Dedifferentiated amniotic fluid mesenchymal stem cell (primary cell): ENCODE measurements around the gene CDRT15.
"Not testable (repeated sequence)": the region's sequence is repeated elsewhere in the genome, so short reads cannot be mapped to it uniquely, and the experiment has no call there.

Source experiments
- DNase-seq: peaks from one replicate; pipeline ENCODE4 v3.0.0-alpha.2; 2016; ENCODE audit errors: extremely low spot score

CDRT15 gene

DNA sequence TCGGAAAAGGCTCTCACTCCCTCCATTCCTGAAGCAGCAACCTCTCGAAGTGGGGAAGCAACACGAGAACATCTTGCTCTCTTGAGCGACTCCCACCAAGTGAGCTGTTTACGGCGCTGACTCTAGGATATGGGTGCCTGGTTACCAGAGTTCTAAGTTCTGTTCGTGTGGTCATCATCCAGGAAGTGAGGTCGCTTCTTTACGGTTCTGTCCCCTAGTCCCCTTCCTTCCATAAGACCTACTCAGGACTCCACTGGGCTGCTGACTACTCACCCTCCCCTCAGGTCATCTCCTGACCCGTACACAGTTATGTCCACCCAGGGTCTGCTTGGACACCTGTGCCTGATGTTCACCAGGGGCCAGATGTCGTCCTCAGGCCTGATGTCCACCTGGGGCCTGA is at the start of gene CDRT15:
TSS of gene CDRT15 (minus strand) at position 101 of the 400 bp plus-strand sequence. CDS start at position 72, 29 bp downstream.
- not testable (repeated sequence) for DNase-seq

DNA sequence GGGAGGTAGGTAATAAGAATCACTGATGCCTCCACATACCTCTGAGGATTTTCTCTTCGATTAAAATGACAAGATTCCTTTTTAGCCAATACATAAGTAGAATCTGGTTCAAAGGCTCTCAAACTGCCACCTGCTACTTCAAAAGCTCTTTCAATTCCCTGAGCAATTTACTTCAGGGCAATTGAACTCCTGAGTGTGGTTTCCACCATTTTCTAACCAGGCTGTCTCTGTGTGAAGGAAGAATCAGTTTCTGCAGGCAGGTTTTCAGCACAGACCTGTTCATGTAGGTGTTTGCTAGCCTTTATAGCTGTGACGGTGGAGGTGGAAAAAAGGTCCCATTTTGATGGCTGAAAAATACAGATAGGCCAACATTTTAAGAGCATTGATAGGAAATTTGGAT is 46.1 kb upstream of the CDRT15 start:
- DNase-seq: no peak

DNA sequence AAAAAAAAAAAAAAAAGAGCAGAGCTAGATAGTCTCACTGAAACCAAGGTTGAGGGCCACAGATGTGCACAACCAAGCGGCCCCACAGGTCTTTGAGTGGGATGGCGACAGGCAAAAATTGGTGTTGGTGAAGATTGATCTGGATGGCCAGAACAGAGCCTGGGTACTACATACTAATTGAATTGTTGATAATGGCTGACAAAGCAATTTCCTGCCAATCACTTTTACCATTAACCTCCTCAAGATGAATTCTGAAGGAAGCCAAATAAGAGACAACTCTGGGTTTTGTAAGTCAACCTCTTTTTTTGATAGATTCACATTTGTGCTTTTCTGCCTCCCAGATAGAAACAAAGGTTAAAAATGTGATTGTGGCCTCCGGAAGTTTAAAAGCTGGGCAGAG is 44.9 kb upstream of the CDRT15 start:
- no peak for DNase-seq

DNA sequence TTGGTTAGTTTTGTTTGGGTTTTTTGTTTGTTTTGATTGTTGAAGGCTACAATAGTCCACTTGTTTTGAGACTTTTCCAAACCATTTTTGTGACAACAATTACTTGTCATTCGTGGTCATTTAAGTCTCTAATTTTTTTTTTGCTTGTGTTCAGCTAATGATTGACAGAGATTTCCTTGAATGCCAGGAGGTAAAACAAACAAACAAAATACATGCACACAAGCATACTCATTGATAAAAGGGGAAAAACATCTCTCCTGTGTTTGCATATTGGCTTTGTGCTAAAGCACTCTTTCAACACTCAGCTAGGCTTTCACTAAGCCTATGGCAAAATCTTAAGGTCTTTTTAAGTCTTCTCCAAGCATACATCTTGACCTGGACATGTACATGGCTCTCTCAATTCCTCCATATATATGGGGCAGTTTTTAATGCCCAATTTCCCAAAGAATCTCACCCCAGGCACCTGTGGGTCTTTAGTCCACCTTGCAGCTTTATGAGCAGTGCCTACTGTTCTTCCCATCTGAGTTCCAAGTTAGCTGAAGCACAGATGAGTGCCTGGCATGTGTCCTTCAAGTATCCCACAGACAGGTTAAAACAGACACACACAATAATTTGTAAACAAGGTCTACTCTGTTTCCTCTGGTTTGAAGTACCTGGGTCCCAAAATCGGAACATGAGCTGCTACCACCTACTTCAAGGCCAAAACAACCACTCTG is 40.0 kb upstream of the CDRT15 start:
- no peak for DNase-seq

DNA sequence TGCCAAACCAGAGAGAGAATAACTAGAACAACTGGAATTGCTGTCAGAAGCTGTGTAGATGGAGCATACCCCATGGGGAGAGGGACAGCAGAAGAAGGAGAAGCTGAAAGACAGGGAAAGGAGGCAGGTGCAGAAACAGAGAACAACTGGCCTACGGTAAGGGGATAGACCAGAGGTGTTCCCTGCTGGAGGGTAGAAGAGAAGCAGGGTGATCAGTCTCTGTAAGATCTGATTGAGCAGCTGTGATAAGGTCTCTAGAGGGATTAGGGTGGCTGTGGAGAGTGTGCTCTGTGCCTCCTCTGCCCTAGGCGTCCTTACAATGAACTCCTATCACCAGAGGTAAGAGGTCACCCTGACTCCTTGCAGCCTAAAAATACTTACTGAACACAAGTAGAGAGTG is 33.8 kb upstream of the CDRT15 start:
- no peak for DNase-seq

DNA sequence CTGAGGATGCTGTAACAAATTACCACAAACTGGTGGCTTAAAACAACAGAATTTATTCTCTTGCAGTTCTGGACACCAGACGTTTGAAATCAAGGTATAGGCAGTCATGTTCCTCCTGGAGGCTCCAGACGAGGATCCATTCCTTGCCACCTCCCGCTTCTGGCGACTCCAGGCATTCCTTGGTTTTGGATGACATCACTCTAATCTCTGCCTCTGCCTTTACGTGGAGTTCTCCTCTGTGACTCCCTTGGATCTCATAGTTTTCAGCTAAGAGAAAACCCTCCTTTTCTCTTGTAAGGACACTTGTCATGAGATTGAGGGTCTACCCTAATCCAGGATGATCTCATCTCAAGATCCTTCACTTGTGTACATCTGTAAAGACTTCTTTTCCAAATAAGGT is 32.8 kb upstream of the CDRT15 start:
- no peak for DNase-seq

DNA sequence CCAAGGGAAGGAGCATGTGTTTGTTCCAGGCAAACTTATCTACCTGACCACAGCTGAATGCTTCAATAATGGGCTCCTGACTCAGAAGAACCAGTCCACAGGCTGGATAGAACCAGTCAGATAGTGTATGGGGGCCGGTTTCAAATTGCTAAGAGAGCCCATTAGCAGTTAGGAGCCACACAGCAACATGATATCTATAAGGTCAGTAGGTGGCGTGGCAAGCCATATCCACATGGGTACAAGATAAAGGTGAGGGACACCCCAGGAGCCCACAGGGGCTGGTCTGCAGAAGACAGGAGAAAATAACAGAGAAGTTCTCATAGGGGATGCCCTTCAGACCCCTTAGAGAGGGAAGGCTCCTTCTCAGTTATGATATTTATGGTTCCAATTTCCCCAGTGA is 31.6 kb upstream of the CDRT15 start:
- DNase-seq: no peak

DNA sequence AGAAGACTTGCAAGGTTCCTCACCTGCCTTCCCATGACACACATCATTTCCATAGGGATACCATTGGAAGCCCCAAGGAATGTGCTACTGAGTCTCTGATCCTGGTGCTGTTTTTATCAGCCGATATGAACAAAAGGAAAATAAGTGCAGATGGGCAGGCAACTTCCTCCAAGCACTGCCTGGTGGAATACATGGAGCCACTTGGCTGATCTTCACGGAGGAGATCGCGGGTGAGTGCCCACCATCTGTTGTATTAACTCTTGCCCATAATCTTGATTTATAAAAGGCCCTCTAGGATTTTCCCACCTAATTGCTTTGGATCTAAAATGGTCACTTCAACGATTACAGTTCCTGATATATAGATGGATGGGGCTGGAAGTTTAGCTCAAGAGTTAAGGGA is 24.7 kb upstream of the CDRT15 start:
- DNase-seq: no peak

DNA sequence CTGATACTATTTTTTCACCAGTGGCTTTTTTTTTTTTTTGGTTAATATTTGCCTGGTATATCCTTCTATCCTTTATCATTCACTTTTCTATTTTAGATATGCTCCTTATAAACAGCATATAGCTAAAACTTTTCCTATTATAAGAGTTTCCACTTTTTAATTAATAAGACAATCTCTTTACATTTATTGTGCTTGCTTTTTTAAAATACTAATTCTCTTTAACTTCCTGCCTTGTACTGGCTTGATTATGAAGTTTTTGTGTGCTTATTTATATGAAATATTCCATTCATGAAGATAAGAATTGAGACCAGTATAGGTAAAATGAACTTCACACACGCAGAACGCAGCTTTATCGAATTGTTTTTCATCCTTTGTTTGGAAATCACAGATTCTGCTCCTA is 9.0 kb upstream of the CDRT15 start:
- no peak for DNase-seq

DNA sequence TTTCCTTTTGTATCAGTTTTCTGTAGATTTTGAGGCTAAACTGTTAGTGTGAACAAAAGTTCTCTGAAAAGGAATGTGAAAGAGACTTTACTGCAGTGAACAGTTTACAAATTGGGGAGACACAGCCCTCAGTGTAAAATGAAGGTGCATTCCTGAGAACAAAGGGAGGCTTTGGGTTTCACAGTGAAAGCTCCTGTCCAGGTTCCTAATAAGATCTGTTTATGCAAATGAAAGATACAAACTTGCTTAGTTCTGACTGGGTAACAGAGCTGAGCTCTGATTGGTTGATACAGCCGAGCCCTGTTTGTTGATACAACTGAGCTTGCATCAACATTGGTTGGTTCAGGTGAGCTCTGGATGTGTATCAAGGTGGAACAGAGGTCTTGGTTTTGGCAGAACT is 8.3 kb upstream of the CDRT15 start:
- DNase-seq: no peak

DNA sequence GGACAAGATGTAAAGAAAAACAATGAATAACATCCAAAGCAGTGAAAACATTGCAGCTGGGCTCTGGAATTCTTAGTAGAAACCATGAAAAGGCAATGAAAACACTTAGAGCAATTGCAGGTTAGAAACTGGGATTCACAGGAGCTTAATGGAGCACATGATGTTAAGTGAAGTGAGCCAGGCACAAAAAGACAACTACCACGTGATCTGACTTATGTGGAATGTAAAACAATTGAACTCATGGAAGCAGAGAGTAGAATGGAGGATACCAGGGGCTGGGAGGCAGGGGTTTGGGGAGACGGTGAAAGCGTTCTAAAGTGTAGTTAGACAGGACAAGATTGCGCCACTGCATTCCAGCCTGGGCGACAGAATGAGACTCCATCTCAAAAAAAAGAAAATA is 2.6 kb upstream of the CDRT15 start:
- DNase-seq: not testable (repeated sequence)

DNA sequence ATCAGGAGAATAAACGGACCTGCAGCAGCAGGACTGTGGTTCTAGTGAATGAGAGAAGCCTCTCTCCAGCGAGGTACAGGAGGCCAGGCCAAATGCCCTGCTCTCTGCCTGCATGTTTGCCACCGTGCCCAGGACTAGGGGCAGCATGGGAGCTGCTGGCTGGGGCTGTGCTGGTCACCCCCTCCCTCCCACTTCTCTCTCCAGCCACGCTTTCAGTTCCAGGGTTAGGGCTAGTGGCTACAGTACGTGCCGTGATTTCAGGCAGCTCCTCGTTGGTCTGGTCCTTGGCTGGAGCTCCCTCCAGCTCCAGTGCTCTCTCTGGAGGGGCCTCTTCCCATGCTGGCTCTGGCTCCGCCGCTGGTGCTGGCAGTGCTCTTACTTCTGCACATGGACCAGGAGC is 630 bp downstream of the CDRT15 start:
- not testable (repeated sequence) for DNase-seq

DNA sequence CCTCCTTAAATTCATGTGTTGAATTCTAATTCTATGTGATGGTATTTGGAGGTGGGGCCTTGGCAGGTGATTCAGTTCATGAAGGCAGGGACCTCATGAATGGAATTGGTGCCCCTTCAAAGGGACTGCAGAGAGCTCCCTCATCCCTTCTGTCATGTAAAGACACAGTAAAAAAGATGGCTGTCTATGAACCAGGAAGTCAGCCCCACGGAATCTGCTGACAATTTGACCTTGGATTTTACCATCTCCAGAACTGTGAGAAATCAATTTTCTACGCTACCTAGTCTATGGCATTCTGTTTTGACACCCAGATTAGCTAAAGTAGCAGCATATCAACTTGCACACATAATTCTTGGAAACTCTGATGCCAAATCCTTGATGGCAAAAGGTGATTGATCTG is 1.6 kb downstream of the CDRT15 start:
- DNase-seq: not testable (repeated sequence)

DNA sequence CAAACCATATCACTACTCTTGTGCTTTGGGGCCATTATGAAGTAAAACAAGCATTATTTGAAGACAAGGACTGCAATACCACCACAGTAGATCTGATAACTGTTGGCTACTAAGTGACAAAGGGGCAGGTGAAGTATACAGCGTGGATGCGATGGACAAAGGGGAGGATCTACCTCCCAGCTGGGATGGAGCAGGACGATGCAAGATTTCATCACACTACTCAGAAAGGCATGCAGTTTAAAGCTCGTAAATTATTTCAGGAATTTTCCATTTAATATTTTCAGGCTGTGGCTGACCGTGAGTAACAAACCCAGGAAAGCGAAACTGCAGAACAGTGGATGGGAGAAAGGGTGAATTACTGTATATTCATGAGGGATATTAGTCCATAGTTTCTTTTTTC is 5.5 kb downstream of the CDRT15 start:
- DNase-seq: not testable (repeated sequence)

DNA sequence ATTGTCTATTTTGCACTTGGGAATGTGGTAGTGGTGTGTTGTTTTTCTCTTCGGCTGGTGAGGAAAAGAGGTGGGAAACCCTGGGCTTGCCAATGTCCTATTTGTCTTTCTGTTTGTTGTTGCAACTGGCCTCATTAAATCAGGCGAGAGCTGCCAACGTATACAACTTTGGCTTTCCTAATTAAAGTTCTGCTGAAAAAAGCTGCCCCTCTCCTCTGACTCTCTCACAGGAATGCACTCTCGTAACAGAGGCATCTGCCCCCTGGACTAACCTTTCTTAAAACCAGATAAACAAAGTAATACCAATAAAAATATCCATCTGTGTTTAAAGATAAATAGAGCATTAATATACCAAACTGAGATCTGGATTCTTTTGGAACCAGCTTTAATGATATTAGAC is 7.8 kb downstream of the CDRT15 start:
- no peak for DNase-seq

DNA sequence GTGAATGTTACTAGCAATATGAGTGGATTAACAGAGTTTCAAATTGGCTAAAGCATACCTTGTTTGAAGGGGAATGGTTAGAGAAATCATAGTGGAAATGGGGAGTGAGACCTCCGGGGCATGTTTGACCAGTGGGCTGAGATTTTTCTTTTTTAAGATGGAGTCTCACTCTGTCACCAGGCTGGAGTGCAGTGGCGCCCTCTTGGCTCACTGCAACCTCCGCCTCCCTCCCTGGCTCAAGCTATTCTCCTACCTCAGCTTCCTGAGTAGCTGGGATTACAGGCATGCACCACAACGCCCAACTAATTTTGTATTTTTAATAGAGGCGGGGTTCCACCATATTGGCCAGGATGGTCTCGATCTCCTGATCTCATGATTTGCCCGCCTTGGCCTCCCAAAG is 9.6 kb downstream of the CDRT15 start:
- DNase-seq: no peak

DNA sequence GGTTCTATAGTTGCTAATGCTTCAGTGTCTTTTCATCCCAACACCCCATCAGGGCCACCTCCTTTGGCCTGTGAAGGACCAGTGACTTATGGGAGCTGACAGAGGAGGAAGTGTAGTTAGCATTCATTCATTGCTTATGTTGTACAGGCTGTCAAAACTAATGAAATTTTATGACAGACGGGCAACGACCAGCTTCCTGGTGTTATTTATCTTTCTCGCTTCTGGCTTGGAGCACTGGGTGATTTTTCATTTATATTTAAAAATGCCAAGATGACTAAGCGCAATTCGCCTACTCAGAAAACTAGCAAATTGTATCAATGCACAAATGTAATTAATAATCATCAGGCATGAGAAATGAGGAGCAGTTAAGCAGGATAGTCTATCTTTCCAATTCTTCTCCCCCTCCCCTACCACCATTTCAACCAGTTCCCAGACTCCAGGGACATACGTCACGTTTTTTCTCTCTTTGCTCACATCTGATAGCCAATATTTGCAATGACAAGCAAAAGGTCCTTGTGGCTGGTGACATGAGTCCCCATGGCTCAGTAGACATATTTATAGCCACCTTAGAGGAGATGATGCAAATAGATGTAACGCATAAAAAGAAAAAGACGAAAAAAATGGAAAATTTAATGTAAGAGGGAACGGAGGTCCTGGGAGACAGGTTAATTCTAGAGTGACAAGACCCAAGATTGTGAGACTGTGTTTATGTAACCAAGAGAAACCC is 11.2 kb downstream of the CDRT15 start:
- no peak for DNase-seq

DNA sequence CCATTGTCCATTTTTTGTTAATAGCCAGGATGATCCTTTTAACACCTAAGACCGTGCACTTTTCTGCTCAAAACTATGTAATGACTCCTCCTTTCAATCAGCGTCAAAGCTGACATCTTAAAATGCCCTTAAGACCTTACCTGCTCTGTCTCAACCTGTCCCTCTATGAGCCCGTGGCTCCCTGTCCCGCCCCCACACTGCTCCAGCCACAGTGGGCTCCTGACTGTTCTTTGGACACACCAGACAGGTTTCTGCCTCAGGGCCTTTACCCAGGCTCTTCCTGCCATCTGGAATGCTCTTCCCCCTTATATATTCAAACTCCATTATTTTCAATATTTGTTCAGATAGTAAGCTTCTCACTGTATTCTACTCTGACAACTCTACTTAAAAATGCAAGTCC is 14.1 kb downstream of the CDRT15 start:
- no peak for DNase-seq

DNA sequence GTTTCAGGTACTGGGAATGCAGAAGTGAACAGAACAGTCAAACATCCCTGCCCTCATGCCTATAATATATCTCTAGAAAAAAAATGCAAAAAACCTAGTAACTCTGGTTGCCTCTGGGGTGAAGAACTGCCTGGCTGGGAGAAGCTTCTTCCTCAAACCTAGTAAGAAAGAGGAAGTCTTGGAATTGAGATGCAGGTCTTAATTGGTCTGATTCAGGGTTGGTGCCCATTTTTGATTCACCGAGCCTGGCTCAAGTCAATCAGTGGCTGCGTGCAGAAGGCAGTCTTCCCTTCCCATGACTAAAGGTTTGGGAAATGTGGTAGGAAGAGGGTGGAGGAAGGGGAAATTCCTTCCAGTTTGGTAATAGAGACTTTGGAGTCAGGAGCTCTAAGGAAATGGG is 22.4 kb downstream of the CDRT15 start:
- DNase-seq: no peak

DNA sequence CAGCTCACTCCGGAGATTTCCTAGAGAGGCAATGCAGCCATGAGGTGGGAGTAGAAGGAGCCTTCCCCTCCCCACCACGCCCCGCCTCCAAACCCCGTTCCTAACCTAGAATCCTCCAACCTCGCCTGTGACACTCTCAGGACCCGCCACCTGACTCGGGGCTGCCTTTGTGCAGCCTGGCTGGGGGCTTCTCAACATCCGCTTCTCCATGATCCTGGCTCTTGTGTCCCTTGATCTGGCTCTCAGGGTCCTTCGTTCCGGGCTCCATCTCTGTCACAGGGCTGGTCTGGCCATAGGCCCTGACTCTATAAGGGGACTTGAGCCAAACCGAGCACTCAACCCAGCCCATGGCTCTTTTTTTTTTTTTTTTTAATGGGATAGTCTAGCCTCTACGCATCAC is 24.3 kb downstream of the CDRT15 start:
- no peak for DNase-seq

DNA sequence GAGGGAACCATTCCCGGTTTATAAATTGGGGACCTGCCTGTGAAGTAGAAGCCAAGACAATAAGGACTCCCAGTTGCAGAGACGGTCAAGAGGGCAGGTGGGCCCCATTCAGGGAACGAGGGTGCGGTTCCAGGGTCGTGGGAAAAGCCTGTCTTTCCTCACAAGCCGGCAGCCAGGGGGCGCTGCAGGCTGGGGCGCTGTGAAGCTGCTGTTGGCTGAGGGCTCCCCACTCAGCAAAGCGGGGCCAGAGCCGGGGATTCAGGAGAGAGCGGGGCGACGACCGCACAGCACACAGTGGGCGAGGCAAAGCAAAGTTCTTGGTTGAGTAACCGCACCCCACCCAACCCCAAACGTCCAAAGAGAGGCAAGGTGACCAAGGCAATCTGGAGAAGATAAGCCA is 24.9 kb downstream of the CDRT15 start:
- no peak for DNase-seq

DNA sequence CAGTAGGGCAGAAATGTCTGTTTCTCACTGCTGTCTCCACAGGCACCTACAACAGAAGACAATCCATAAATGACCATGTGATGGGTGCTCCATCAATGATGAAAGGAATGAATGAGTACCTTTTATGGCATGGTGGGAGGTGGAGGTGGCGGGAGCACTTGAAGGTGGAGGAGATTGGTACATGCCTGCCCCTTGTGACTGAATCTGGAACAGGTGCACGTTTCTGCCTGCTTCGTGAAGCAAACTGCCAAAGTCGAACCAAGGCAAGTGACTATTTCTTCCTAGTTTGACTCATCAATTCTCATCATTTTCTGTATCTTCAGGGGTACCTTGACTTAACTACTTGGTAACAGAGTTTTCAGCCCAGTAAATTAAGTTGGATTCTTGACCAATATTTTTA is 25.4 kb downstream of the CDRT15 start:
- no peak for DNase-seq

DNA sequence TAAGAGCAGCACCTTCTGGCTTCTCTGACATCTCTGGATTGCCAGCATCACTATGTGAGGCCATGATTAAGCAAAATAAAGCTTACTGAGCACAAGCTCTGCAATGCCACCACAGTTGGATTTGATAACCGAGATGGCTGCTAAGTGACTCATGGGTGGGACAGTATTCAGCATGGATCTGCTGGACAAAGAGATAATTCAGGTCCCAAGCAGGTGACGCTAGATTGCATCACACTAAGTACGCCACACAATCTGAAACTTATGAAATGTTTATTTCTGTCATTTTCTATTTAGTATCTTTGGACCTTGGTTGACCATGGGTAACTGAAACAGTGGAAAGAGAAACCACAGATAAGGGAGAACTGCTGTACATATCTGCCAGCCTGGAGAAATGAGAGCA is 27.4 kb downstream of the CDRT15 start:
- DNase-seq: no peak

DNA sequence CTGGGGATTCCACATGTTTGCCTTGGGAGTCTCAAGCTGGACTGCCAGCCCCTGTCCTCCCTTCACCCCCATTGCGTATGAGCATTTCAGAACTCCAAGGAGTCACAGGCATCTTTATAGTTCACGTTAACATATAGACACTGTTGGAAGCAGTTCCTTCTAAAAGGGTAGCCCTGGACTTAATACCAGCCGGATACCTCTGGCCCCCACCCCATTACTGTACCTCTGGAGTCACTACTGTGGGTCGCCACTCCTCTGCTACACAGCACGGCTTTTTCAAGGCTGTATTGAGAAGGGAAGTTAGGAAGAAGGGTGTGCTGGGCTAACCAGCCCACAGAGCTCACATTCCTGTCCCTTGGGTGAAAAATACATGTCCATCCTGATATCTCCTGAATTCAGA is 28.9 kb downstream of the CDRT15 start:
- no peak for DNase-seq
